GM15510 (cell line): ENCODE results near the gene PPP1R1C.

Source experiments
- POLR2A ChIP-seq: IDR thresholded peaks from 3 replicates; pipeline ENCODE4 v1.6.1; 2011; ENCODE audit warnings: borderline replicate concordance; ENCODE audit not compliant: insufficient read length; ENCODE audit errors: extremely low read depth

Gene PPP1R1C

DNA sequence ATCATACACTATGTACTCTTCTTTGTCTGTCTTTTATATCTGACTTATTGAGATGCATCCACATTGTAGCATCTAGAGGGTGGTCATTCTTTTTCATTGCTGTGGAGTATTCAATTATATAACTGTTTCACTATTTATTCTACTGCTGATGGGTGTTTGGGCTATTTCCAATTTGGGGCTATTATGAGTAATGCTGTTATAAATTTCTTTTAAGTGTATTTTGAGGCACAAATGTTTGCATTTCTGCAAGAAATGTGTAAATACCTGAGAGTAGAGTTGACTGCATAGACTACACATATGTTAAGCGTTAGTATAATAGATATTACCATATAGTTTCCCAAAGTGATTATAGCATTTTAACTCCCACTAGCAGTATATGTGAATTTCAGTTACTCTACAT lies 26.9 kb upstream of the PPP1R1C start:
- TF ChIP-seq POLR2A = no peak

DNA sequence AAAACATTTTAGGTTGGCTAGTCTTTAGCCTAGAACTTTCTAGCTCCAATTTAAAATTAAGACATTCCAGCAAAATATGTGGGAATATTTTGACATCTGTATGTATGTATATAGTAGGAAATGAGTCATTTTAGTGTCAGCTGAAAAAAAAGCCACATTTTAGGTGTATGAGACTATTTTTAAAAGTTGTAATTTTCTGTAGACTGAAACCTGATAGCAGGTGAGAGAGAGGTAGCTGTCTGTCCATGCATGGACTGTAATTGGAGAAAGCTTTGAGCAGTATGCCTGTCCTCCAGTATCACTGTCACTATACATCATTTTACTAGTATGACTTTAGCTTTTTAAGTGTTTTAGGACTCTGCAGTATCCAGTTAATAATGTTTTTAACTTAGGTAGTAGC lies 26.1 kb upstream of the PPP1R1C start:
- no peak for TF ChIP-seq POLR2A

DNA sequence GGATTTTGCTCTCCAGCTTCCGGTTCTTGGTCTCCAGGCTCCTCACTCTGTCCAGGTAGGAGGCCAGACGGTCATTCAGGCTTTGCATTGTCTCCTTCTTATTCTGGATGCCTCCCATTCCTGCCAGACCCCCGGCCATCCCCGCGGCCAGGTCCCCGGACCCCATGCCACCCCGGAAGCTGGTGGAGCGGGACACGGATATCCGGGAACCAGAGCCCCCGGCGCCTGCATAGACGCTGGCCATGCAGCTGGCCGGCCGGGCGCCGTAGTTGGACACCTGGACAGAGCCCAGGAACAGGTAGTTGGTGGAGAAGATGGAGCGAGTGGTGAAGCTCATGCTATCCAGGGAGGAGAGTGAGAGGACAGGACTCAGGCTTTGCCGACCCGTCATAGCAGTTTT lies 23.5 kb upstream of the PPP1R1C start:
- no peak for TF ChIP-seq POLR2A

DNA sequence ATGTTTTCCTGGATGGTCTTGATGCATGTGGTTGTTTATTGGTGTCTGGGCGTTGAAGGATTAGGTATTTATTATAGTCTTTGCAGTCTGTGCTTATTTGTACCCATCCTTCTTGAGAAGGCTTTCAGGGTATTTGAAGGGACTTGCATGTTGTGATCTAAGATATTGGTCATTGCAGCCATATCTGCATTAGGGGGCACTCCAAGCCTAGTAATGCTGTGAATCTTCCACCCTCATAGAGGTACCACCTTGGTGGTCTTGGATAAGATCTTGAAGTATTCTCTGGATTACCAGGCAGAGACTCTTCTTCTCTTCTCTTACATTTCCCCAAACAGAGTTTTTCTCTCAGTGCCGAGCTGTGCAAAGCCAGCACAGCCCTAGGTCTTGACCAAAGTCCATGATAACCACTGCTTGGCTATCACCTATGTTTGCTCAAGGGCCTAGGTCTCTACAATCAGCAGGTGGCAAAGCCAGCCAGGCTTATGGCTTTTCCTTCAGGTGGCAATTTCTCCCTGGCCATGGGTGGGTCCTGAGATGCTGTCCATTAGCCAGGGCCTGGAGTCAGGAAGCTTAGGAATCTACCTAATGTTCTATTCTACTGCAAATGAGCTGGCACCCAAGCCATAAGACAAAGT lies 15.4 kb upstream of the PPP1R1C start:
- no peak for TF ChIP-seq POLR2A

DNA sequence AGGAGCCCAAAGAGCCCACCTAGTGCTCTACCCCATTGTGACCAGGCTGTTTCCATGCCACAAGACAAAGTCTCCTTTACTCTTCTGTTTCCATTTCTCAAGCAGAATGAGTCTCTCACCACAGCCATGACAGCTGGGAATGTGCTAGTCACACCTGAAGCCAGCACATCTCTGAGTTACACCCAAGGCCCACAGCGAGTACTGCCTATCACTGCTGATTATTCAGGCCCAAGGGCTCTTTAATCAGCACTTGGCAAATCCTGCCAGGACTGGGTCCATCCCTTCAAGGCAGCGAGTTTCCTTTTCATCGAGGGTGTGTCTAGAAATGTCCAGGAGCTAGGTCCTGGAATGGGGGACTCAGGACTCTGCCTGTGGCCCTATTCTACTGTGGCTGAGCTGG lies 14.6 kb upstream of the PPP1R1C start:
- no peak for TF ChIP-seq POLR2A

DNA sequence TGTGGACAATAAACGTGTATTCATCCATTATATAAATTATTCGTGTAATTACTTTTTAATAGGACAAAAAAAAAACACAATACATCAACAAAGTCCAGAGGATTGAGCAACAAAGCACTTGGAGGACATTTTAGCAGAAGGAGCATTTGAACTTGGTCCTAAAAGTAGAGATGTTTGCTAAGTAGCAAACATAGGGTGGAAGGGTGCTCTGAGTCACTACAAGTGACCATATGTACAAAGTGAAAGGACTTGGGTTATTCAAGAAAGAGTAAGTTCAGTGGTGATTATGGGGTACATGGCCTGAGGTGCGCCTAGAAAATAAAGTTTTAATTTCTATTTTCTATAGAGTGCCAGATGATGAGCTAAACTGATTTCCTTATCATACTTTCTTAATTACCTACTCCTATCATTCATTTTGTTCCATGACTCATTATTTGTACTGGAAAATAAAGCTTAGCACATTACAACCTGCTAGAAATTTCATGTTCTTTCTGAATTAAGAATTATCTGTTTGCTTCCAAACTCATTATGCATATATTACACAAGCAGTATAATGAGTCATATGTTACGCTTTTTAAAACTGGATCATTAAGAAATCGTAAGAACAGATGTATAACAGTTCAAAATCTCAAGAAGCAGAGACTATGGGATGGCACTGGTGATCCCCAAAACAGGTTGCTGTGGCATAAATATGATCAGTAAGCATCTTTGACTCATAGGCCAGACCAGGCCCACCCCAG lies 13.1 kb upstream of the PPP1R1C start:
- no peak for TF ChIP-seq POLR2A

DNA sequence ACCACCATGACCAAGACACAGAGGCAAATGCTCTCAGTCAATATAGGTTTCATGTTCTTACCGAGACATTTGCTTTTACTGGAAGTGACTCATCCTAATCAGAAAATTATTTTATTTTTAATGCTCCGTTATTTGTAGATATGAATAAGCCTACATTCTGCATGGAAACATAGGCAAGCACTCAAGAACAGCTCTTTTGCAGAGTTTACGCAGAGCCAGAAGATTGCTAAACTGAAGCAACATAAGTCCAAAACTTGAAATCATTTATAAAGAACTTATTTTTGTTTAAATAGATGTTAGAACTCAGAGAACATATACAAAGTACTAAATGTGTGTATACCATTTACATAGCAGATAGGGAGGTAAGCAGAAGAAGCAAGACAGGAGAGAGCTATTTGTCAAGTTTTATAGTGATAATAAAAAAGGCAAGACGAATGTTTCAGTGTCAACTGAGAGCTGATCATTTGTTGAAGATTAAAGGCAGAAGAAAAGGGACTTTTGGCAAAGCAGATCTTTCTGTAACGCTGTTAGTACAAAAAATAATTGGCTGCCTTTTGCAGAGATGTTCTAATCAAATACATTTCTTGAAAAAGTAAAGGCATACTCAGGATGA lies 12.4 kb upstream of the PPP1R1C start:
- TF ChIP-seq POLR2A = no peak

DNA sequence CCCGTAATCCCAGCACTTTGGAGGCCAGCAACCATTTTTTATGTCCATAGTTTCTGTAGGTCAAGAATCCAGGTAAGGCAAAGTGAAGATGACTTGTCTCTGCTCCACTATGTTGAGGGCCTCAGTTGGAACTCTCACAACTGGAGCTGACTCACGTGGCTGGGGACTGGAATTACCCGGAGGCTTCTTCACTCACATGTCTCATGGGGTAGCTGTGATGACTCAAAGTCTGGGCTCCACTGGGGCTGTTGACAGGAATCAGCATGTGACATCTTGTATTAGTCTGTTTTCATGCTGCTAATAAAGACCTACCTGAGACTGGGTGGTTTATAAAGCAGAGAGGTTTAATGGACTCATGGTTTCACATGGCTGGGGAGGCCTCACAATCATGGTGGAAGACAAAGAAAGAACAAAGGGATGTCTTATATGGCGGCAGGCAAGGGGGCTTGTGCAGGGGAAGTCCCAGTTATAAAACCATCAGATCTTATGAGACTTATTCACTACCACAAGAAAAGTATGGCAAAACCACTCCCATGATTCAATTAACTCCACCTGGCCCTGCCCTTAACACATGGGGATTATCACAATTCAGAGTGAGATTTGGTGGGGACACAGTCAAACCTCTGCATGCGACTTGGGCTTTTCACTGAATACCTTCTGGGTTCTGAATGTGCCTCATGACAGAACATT lies 7.8 kb upstream of the PPP1R1C start:
- no peak for TF ChIP-seq POLR2A

DNA sequence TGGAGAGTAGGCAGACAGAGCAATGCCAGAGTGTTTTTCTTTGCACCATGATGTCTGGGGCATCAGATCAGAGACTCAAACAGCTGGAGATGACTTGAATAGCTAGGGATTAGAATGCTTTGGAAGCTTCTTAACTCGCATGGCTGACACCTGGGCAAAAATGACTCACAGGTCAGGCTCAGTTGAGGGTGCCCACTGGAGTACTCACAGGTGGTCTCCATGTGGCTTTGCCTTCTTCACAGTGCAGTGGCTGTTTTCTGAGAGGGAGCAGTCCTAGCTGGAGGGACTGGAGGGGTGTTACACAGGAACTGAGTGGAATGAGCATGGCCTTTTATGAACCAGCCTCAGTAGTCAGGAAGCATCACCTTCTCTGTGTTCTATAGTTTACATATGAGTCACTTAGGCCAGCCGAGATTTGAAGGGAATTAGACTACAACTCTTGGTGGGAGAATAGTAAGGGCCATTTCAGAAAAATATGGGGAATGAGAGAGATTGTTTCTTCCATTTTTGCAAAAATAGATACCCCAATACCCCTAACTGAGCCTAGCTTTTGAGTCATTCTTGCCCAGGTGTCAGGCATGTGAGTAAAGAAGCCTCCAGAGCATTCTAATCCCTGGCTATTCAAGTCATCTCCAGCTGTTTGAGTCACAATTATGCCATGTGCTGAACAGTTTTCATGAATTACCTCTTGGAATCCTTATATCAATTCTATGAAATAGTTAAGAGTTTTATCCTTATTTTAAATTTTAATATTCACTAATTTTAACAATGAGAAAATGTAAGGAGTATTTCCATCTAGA lies 7.1 kb upstream of the PPP1R1C start:
- TF ChIP-seq POLR2A = no peak

DNA sequence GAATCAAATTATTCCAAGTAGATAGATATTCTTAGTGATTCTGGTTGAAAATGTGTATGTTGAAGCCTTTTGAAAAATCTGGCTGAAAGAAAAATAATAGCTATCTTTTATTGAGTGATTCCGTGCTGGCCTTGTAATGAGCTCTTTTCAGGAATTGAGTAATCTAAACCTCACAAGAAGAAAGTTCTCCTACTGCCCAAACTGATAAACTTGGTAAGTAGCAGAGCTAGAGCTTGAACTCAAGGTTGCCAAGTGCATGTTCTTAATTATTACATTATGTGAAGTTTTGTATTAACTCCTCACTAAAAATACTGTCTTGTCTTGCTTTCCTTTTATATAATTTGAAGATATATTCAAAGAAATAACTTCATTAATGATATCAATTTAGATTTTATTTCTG lies 1.6 kb upstream of the PPP1R1C start:
- TF ChIP-seq POLR2A = no peak

DNA sequence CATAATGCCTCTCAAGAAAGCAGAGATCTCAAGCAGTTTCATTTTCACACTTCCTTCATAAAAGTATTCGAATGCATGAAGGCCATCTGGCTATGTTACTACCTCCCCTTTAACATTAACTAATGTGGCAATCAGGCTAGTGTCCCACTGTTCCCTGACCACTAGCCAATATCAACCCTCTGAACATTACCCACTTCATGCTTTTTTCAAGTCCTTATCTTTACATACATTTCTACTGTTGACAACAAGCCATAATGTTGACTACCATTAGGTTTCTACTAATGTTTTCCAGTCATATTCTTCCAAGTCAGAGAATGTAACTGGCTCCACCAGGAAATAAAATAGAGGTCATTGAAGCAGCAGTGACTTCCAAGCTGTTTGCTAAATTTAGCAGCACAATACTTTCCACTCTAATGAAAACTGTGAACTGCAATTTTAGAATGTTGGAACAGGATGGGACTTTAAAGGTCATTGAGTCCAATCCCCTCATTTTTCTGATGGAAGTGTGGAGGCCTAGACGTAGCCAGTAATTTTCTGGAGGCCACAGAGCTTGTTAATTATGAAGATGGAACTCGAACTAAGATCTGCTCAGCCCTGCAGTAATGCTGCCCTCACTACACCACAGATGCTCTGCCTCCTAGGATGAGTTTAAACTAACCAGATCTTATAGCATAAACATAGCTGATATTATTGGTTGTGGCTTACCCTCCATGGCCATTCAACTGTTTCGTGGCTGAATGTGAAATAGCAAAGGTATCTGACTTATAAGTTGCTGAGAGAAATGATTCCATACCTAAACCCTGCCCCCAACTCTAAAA lies 630 bp upstream of the PPP1R1C start:
- no peak for TF ChIP-seq POLR2A

DNA sequence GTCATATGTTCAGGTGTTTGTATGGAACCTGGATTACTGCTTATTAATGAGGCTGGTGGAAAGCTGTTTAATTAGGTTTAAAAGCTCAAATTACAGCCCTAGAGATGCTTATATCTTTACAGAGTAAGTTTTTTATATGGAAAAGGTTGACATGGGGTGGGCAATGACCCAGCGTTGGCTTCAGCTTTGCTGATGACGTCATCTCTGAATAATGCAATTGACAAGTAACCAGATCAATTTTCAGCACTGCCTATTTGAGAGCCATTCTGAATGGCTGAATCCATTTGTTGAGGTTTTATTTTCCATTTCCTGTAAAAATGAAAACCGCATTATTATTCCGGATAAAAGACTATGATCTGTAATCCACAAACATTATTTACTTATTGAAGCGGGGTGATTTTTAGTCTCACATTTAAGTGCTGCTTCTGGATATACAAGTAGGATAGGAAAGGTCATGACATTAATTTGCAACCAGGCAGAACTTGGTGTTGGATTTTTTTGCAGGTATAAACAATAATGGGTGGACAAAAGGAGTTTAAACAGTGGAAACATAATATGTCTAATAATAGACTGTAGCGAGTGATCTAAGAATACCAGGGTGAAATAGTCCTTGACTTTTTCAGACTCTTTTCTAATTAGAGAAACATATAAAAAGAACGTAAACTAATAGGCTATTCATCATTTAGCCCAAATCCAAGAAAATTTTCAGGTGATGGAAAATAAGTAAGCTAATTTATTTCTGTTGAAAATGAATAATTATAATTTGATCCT lies 2.7 kb downstream of the PPP1R1C start:
- TF ChIP-seq POLR2A = no peak

DNA sequence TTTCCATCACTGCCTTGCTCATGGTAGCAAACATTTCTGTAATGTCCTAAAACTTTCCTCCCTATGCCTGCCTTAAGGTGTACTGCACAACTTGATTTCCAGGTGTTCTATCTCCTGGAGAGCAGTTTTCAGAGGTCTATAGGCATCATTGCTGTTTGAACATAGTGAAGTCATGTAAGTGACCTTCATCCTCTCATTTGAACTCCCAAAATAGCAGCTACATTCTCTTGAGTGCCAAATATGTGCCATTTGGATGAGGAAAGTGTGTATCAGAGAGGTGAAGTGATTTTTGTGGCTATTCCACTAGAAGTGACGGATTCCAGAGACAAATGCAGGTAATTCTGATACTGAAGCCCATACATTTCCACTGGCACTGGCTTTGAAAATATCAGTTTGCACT lies 3.4 kb downstream of the PPP1R1C start:
- no peak for TF ChIP-seq POLR2A

DNA sequence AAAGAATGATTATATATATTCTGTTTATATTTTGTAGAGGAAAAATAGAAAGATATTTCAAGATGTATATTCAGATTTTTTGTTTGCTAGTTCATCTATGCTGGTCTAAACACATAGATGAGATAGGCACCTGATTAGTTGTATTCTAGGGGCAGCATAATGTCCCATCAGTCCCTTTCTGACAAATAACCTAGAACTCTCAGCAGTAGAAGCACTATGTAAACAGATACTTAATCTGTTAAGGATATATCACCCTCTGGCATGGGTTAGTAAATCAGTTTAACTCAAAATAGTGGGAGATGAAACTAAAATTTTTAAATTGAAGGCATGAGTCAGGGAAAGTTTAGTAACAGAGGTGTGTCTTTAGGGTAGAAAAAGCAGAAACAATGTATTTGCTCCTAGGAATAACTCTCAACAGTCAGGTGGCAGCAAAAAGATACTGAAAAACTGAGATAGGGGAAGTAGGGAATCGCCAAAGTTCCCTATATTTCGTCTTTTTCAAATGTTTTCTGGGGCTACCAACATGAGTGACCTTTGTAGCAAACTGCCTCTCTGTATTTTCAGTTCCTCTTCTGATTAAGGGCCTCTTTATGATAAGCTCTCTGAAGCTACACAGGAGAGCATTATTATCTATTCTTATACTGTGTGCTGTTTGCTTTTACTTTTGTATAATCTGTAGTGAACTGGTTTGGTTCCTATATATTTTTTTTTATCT lies 5.7 kb downstream of the PPP1R1C start:
- TF ChIP-seq POLR2A = no peak
